Measurements from ENCODE around the gene ZNF609. TPM values are rescaled to one million over a fixed set of nuclear protein-coding genes. Genes with fewer than 3 reads are reported as not detected.
A peak's percentile ranks its signal among the peaks of the same experiment; 100 is the strongest.

Gene ZNF609
- total RNA-seq, 1 donor, result 20.6 TPM

DNA sequence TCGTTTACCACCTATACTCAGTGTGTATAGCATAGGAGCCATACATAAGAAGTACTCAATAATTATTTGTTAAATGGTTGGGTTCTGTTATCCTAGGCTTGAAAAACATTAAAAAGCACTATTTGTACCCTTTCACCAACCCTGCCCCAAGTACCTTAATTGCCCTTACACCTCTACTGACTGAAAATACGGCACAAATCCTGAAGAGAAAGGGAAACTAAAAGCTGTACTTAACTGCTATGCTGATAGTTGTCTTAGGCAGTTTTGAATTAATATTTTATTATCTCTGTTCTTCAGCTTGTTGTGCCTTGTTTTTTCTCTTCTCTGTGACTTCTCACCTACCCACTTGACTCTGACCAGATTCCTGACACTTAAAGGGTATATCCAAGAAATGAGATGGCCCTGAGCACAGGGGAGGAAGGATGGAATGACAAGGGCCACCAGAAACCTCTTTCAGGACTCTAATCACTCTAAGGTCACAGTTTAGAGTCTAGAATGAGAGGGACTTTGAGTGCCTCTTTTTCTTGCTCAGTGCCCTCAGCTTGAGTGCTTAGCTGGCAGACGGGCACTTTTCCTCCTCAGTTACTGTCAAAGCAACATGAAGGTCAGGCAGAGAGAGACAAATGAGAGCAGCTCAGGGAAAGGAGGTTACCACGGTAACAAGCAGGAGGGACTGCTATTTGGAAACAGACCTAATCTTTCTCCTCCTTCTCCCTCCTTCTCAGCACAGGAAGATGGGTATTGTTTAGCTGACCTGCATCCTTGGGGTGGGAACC is 136.5 kb downstream of the ZNF609 start:
- Histone ChIP-seq H2AFZ (ENCODE audit: low read length) (peak overlapping the region; percentile 5), H3K4me1 (ENCODE audit: insufficient read depth, low read length) (peaks cover 19% of the 10 kb centered on the region), H3K4me2 (ENCODE audit: insufficient read depth, low read length) (peak overlapping the region; percentile 6), H3K9me3 (ENCODE audit: low read depth, low read length) (no peaks in the 10 kb centered on the region), H3K27ac (ENCODE audit: low read depth, low read length) (no peak overlapping the region), H3K27me3 (ENCODE audit: insufficient read depth, low read length) (no peaks in the 10 kb centered on the region), H3K36me3 (ENCODE audit: insufficient read depth, low read length) (no peaks in the 10 kb centered on the region), H3K79me2 (ENCODE audit: insufficient read depth, low read length) (peaks cover 60% of the 10 kb centered on the region), H4K20me1 (ENCODE audit: insufficient read depth, low read length) (peaks cover 36% of the 10 kb centered on the region), H3K4me3 (ENCODE audit: insufficient read depth, low read length) (peak overlapping the region; percentile 4)
- TF ChIP-seq, protein P1, sequence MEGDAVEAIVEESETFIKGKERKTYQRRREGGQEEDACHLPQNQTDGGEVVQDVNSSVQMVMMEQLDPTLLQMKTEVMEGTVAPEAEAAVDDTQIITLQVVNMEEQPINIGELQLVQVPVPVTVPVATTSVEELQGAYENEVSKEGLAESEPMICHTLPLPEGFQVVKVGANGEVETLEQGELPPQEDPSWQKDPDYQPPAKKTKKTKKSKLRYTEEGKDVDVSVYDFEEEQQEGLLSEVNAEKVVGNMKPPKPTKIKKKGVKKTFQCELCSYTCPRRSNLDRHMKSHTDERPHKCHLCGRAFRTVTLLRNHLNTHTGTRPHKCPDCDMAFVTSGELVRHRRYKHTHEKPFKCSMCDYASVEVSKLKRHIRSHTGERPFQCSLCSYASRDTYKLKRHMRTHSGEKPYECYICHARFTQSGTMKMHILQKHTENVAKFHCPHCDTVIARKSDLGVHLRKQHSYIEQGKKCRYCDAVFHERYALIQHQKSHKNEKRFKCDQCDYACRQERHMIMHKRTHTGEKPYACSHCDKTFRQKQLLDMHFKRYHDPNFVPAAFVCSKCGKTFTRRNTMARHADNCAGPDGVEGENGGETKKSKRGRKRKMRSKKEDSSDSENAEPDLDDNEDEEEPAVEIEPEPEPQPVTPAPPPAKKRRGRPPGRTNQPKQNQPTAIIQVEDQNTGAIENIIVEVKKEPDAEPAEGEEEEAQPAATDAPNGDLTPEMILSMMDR (IDR thresholded peaks at IDR 0.05; ENCODE audit: extremely low read depth, low read depth, low read length), result no peak
- DNase-seq (ENCODE audit: insufficient read length, low spot score, missing footprints), result peak; percentile 69

DNA sequence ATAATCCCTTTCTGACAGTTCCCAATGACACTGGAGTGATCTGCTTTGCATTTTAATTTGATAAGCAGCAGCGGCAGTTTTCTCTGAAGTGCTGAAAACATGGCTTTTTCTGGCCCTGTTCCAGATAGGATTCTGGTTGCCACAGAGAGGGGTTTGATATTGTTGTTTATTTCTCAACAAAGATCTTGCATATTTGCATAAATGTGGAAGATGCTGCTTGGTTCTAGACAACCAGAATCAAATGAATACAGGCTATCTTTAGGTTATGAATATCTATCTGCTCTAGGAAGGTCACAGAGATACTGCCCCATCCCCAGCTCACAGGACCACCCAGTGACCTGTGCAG is 137.1 kb downstream of the ZNF609 start:
- Histone ChIP-seq H3K36me3 (ENCODE audit: insufficient read depth, low read length) (no peaks in the 10 kb centered on the region), H2AFZ (ENCODE audit: low read length) (no peak overlapping the region), H3K4me2 (ENCODE audit: insufficient read depth, low read length) (peak overlapping the region; percentile 6), H3K27ac (ENCODE audit: low read depth, low read length) (no peak overlapping the region), H3K79me2 (ENCODE audit: insufficient read depth, low read length) (peaks cover 56% of the 10 kb centered on the region), H3K4me3 (ENCODE audit: insufficient read depth, low read length) (no peak overlapping the region), H3K9me3 (ENCODE audit: low read depth, low read length) (no peaks in the 10 kb centered on the region), H3K27me3 (ENCODE audit: insufficient read depth, low read length) (no peaks in the 10 kb centered on the region), H4K20me1 (ENCODE audit: insufficient read depth, low read length) (peaks cover 41% of the 10 kb centered on the region), H3K4me1 (ENCODE audit: insufficient read depth, low read length) (peaks cover 25% of the 10 kb centered on the region)
- TF ChIP-seq, protein P1 (IDR thresholded peaks at IDR 0.05; ENCODE audit: extremely low read depth, low read depth, low read length), result no peak
- DNase-seq (ENCODE audit: insufficient read length, low spot score, missing footprints), result no peak

DNA sequence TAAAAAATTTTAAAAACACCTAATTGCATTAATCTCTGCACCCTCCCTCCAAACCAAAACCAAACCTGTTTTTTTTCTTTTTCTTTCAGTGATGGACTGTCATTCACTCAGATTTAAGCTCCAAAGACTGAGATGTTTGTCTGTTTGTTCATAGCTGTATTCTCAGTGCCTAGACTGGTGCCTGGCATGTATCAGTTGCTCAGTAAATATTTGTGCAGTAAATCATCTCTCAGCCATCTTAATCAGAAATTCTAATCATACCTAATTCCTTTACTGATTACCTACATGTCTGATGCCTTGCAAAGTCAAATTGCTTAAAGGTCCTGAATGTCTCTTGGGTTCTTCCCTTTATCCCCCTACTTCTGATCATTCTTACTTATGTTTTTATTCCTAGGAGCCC is 138.8 kb downstream of the ZNF609 start:
- Histone ChIP-seq H3K4me1 (ENCODE audit: insufficient read depth, low read length) (peaks cover 25% of the 10 kb centered on the region), H3K79me2 (ENCODE audit: insufficient read depth, low read length) (peaks cover 60% of the 10 kb centered on the region), H3K27me3 (ENCODE audit: insufficient read depth, low read length) (no peaks in the 10 kb centered on the region), H3K9me3 (ENCODE audit: low read depth, low read length) (no peaks in the 10 kb centered on the region), H4K20me1 (ENCODE audit: insufficient read depth, low read length) (peaks cover 45% of the 10 kb centered on the region), H3K4me3 (ENCODE audit: insufficient read depth, low read length) (no peak overlapping the region), H3K4me2 (ENCODE audit: insufficient read depth, low read length) (no peak overlapping the region), H3K27ac (ENCODE audit: low read depth, low read length) (no peak overlapping the region), H2AFZ (ENCODE audit: low read length) (no peak overlapping the region), H3K36me3 (ENCODE audit: insufficient read depth, low read length) (no peaks in the 10 kb centered on the region)
- DNase-seq (ENCODE audit: insufficient read length, low spot score, missing footprints), result no peak
- TF ChIP-seq, protein P1 (IDR thresholded peaks at IDR 0.05; ENCODE audit: extremely low read depth, low read depth, low read length), result no peak

DNA sequence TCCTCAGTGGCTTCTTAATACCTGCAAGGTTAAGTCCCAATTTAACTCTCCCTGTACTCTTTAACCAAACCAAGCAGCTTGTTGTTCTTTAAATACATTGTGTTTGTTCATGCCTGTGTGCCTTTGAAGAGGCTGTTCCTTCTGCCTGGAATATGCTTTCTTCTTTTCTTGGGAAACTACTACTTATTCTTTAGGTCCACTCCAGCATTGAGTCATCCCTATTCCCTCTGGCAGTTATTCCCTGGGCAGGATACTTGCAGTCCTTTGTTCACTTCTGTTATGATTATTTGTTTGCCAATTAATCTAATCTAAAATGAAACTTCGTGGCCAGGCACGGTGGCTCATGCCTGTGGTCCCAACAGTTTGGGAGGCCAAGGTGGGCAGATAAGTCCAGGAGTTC is 139.3 kb downstream of the ZNF609 start:
- H2AFZ ChIP-seq (ENCODE audit: low read length), result no peak overlapping the region
- DNase-seq (ENCODE audit: insufficient read length, low spot score, missing footprints), result no peak
- H3K9me3 ChIP-seq (ENCODE audit: low read depth, low read length), result no peaks in the 10 kb centered on the region
- peaks cover 25% of the 10 kb centered on the region for H3K4me1 ChIP-seq (ENCODE audit: insufficient read depth, low read length)
- no peaks in the 10 kb centered on the region for H3K27me3 ChIP-seq (ENCODE audit: insufficient read depth, low read length)
- peaks cover 60% of the 10 kb centered on the region for H3K79me2 ChIP-seq (ENCODE audit: insufficient read depth, low read length)
- H3K4me3 ChIP-seq (ENCODE audit: insufficient read depth, low read length), result no peak overlapping the region
- no peak overlapping the region for H3K27ac ChIP-seq (ENCODE audit: low read depth, low read length)
- H3K4me2 ChIP-seq (ENCODE audit: insufficient read depth, low read length), result peak overlapping the region; percentile 12
- TF ChIP-seq, protein P1 (IDR thresholded peaks at IDR 0.05; ENCODE audit: extremely low read depth, low read depth, low read length), result no peak
- H4K20me1 ChIP-seq (ENCODE audit: insufficient read depth, low read length), result peaks cover 45% of the 10 kb centered on the region
- no peaks in the 10 kb centered on the region for H3K36me3 ChIP-seq (ENCODE audit: insufficient read depth, low read length)

Measured in osteoblast (primary cell).